Heart left ventricle (tissue), 16 donors: ENCODE results near the gene KRT7. TPM values are rescaled to one million over a fixed set of nuclear protein-coding genes. Genes with fewer than 3 reads are reported as not detected.

ENCODE experiments used
- ATAC-seq, 4 donors: fragments of 200-7000 bp; cut with Tn5 transposase; one replicate each; pipeline ENCODE4 v1.9.1; 2020 to 2022; ENCODE audit warnings: moderate library complexity in 4 of 4, mild to moderate bottlenecking in 3 of 4, moderate number of reproducible peaks in 1 of 4
- DNase-seq, 5 donors: peaks; one replicate each; pipeline ENCODE4 v3.0.0-alpha.2; 2020
- H3K27ac ChIP-seq, 12 donors: fragments of 200-600 bp; sonication (generic) in 4 of 12; one replicate each; pipeline versions ENCODE4 v1.5.0 to v1.8.0; 2016 to 2022; ENCODE audit warnings: mild to moderate bottlenecking in 2 of 12
- H3K27me3 ChIP-seq, 9 donors: fragments of 200-600 bp; sonication (generic) in 2 of 9; one replicate each; pipeline versions ENCODE4 v1.5.1 to v1.8.0; 2016 to 2022; ENCODE audit warnings: mild to moderate bottlenecking in 3 of 9
- H3K36me3 ChIP-seq, 9 donors: fragments of 200-600 bp; sonication (generic) in 2 of 9; one replicate each; pipeline versions ENCODE4 v1.5.0 to v1.8.0; 2018 to 2022; ENCODE audit warnings: mild to moderate bottlenecking in 2 of 9
- H3K4me1 ChIP-seq, 12 donors: fragments of 200-600 bp; sonication (generic) in 4 of 12; one replicate each; pipeline versions ENCODE4 v1.5.0 to v1.8.0; 2016 to 2022; ENCODE audit warnings: mild to moderate bottlenecking in 3 of 12
- H3K4me3 ChIP-seq, 12 donors: fragments of 200-600 bp; sonication (generic) in 4 of 12; one replicate each; pipeline versions ENCODE4 v1.5.0 to v1.8.0; 2017 to 2022; ENCODE audit warnings: mild to moderate bottlenecking in 9 of 12, moderate library complexity in 4 of 12
- H3K9me3 ChIP-seq, 12 donors: fragments of 200-600 bp; sonication (generic) in 4 of 12; one replicate each; pipeline versions ENCODE4 v1.5.0 to v1.8.0; 2016 to 2022; ENCODE audit warnings: mild to moderate bottlenecking in 1 of 12
- CTCF ChIP-seq, 12 donors: fragments of 200-600 bp; sonication (generic) in 4 of 12; IDR thresholded peaks; one replicate each; pipeline versions ENCODE4 v1.5.0 to v1.8.0; 2018 to 2022; ENCODE audit warnings: antibody characterized with exemption in 12 of 12, mild to moderate bottlenecking in 5 of 12
- POLR2A ChIP-seq, 2 donors: fragments of 450-650 bp; IDR thresholded peaks; one replicate each; pipeline ENCODE4 v1.6.1; 2017; ENCODE audit warnings: antibody characterized with exemption in 2 of 2, mild to moderate bottlenecking in 2 of 2, moderate library complexity in 2 of 2
- WGBS, 4 donors: extraction: QIAGEN DNeasy Blood & Tissue Kit in 2 of 4; methylation state at CpG; one replicate each; pipeline versions ENCODE4 v1.1.5 to v1.1.7; 2013 to 2018; 5-methylcytosine and 5-hydroxymethylcytosine counted together
- intact Hi-C, 10 donors: fragments of 100-400 bp; cut with DNase I; formaldehyde crosslinking; loops; one replicate each; pipeline versions ENCODE4 v1.11.1 to v1.14.2; 2022
- polyA plus RNA-seq, 2 donors: library from polyadenylated mRNA; stranded (reverse); fragments of 200-250 nt; gene quantifications; one replicate each; pipeline ENCODE4 v1.2.3, GENCODE V29; 2013
- total RNA-seq, 9 donors: library from RNA; depleted of rRNA in 2 of 9; stranded (reverse); fragments of >200 nt in 2 of 9; fragmentation: NEBNext Ultra II Directional in 3 of 9; extraction: Animal tissue kit (Norgen Biotek cat#: 25700) in 3 of 9; gene quantifications; one replicate each; pipeline versions ENCODE4 v1.1.0 to v1.2.4, GENCODE V29; 2016 to 2023
- donor health status: ischemic (EF 13 %, LVEDD 7.1; RV severe dilation, severe dysfunction).
- donor health status: healthy with polysubstance abuse.
- donor health status: DM: no; HTN: yes; CAD: no.
- donor health status: DM: no; HTN: no; CAD: no.
- donor health status: ischemic (EF 25% LVEDD 6.9; RV normal size, moderate dysfunction).
- donor health status: ischemic (EF 25% LVEDD 5.7; RV mildly dilated, moderate dysfunction).
- donor health status: healthy.
- donor health status: DM: yes; HTN: yes; CAD: no.
- donor health status: ischemic (EF 35%, LVEDD 5.7; RV mildly dilated, moderate dysfunction).
- donor health status: nonischemic (EF 11% LVEDD 7.7; RV severe dilation, severe dysfunction).
- donor health status: DM: yes; HTN: yes; CAD: no.
- donor health status: PGD.
- donor health status: ischemic (EF 29% LVEDD 5.4; RV normal size, mild dysfunction).
- donor health status: nonischemic (EF 23%, LVEDD 6.1; RV moderate dilation, normal function).

KRT7 gene
- total and polyA plus RNA-seq, 11 donors = 0.20 to 56.7 (median 3.1) TPM; not detected in 3

GRCh38 chr12:52263761-52264434, 30.9 kb downstream of the KRT7 start:
- no peak overlapping the region for H3K27ac ChIP-seq
- 80 to 92% (median 88%) methylated on average over 7 of the region's 7 CpGs for WGBS, 4 donors
- no peak overlapping the region for H3K4me3 ChIP-seq
- peaks cover 0 to 7% (median 0%) of the 10 kb centered on the region in 12 donors for H3K4me1 ChIP-seq
- intact Hi-C loops = no loop called here
- DNase-seq (no peak), ATAC-seq (no peak)
- H3K36me3 ChIP-seq = no peaks in the 10 kb centered on the region
- no peaks in the 10 kb centered on the region for H3K9me3 ChIP-seq
- TF ChIP-seq POLR2A (IDR thresholded peaks at IDR 0.05) (no peak), CTCF (IDR thresholded peaks at IDR 0.05) (no peak)
- peaks cover 0 to 34% (median 8%) of the 10 kb centered on the region in 9 donors for H3K27me3 ChIP-seq

GRCh38 chr12:52264435-52264825, 31.4 kb downstream of the KRT7 start:
- Histone ChIP-seq H3K27me3 (peaks cover 0 to 28% (median 2%) of the 10 kb centered on the region in 9 donors), H3K9me3 (no peaks in the 10 kb centered on the region), H3K36me3 (no peaks in the 10 kb centered on the region), H3K4me3 (no peak overlapping the region), H3K27ac (no peak overlapping the region), H3K4me1 (peaks cover 0 to 7% (median 0%) of the 10 kb centered on the region in 12 donors)
- WGBS, 4 donors = 67 to 79% (median 74%) methylated on average over 2 of the region's 2 CpGs
- DNase-seq (no peak), ATAC-seq (no peak)
- intact Hi-C loops = no loop called here
- TF ChIP-seq CTCF (IDR thresholded peaks at IDR 0.05) (no peak), POLR2A (IDR thresholded peaks at IDR 0.05) (no peak)

- ATAC-seq = peak in 2 of 4 donors; percentile 46 to 62
- intact Hi-C loops = no loop called here
- no peaks in the 10 kb centered on the region for H3K4me1 ChIP-seq
- no peaks in the 10 kb centered on the region for H3K36me3 ChIP-seq
- H3K4me3 ChIP-seq = no peak overlapping the region
- TF ChIP-seq CTCF (IDR thresholded peaks at IDR 0.05) = no peak
- peak in 1 of 5 donors; percentile 42 for DNase-seq
- no peak overlapping the region for H3K27ac ChIP-seq
- H3K9me3 ChIP-seq = no peaks in the 10 kb centered on the region
- WGBS, 4 donors = 45 to 68% (median 64%) methylated on average over 2 of the region's 2 CpGs
- peaks cover 0 to 32% (median 0%) of the 10 kb centered on the region in 9 donors for H3K27me3 ChIP-seq
Observed at GRCh38 chr12:52266514-52266913, 33.5 kb downstream of the KRT7 start.

GRCh38 chr12:52267266-52267665, 34.2 kb downstream of the KRT7 start:
- no peaks in the 10 kb centered on the region for H3K9me3 ChIP-seq
- 94 to 100% (median 98%) methylated on average over 3 of the region's 3 CpGs for WGBS, 4 donors
- TF ChIP-seq CTCF (IDR thresholded peaks at IDR 0.05) = no peak
- TF ChIP-seq POLR2A (IDR thresholded peaks at IDR 0.05) = no peak
- peaks cover 0 to 34% (median 3%) of the 10 kb centered on the region in 9 donors for H3K27me3 ChIP-seq
- intact Hi-C loops = no loop called here
- DNase-seq (no peak), ATAC-seq (no peak)
- no peaks in the 10 kb centered on the region for H3K36me3 ChIP-seq
- H3K27ac ChIP-seq = no peak overlapping the region
- no peaks in the 10 kb centered on the region for H3K4me1 ChIP-seq
- no peak overlapping the region for H3K4me3 ChIP-seq
